Stimulated activated naive CD8-positive, alpha-beta T cell treated with anti-CD3 and anti-CD28 coated beads, Interleukin-15, amount 100 ng/mL, for 72 hours (primary cell): ENCODE measurements around the gene VEGFA.

Experiments used
- ATAC-seq: fragments of 150-1000 bp; cut with Tn5 transposase; 2 replicates; pipeline ENCODE4 v1.10.0; 2021; ENCODE audit warnings: mild to moderate bottlenecking, moderate library complexity
- DNase-seq, 2 donors: peaks; one replicate each; pipeline ENCODE4 v3.0.0; 2021 to 2022
- H3K27ac Mint-ChIP-seq, 2 donors: one replicate each; pipeline ENCODE4 v1.8.0; 2022; ENCODE audit warnings: mild to moderate bottlenecking in 2 of 2, mixed read lengths in 2 of 2, moderate library complexity in 2 of 2
- H3K27me3 Mint-ChIP-seq: one replicate; pipeline ENCODE4 v1.8.0; 2022; ENCODE audit warnings: mixed read lengths
- H3K4me1 Mint-ChIP-seq: one replicate; pipeline ENCODE4 v1.8.0; 2022; ENCODE audit warnings: mild to moderate bottlenecking, mixed read lengths
- H3K4me3 Mint-ChIP-seq, 2 donors: one replicate each; pipeline ENCODE4 v1.8.0; 2022; ENCODE audit warnings: mild to moderate bottlenecking in 2 of 2, mixed read lengths in 2 of 2, moderate library complexity in 1 of 2
- H3K9me3 Mint-ChIP-seq, 2 donors: one replicate each; pipeline ENCODE4 v1.8.0; 2022; ENCODE audit warnings: mixed read lengths in 2 of 2

Gene VEGFA

DNA sequence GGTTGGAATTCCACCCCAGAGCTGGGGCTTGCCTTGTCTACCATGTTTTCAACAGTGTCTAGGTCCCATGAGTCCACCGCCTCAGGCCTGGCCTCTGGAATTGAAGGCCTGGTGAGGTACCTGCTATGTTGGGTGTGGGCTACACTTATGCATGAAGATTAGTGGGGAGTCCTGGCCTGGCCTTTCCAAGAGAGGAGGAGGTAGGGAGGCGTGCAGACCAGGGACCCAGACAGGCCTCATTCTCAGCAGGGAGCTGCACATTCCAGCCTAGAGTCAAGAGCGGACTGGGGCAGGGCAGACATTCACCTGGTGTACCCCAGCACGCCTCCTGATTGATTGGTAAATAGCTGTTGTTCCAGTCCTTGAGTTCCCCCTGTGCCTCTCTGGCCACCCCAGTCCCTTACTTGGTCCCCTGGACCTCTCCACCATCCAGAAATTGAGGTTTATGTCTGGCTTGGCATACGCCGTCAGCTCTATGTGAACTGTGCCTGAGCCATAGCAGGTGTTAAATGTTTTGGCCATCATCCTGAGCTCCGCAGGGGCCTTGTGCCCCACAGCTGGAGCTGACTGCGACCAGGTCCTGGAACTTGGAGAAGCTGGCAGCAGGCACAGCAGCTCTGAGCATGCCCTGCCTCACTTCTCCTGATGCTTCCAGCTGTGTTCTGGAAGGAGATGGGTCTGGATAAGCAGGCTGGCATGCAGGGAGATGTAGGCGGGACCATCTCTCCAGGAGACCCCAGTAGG lies 8.2 kb upstream of the VEGFA start:
- DNase-seq, result no peak
- Mint-ChIP-seq H3K27me3 (no peaks in the 10 kb centered on the region), H3K27ac (no peak overlapping the region), H3K4me1 (peaks cover 37% of the 10 kb centered on the region), H3K4me3 (no peak overlapping the region), H3K9me3 (no peaks in the 10 kb centered on the region)
- no peak for ATAC-seq

DNA sequence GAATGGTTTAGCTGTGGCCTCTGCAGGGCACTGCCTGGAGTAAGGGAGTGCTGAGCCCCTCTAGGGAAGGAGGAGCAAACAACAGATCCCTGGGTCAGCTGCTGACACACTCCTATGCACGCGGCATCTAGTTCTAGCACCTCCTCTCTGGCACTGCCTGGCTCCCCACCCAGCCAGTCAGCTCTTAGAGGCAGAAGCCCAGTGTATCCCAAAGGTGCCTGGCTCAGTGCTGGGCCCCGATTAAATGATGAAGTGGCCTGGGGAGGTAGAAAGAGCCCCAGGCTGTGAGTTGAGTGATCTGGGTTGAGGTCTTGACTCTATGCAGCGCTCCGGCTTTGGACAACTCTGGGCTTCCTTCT lies 7.6 kb upstream of the VEGFA start:
- ATAC-seq (no peak), DNase-seq (no peak)
- Mint-ChIP-seq H3K27ac (no peak overlapping the region), H3K4me1 (peaks cover 35% of the 10 kb centered on the region), H3K4me3 (no peak overlapping the region), H3K9me3 (no peaks in the 10 kb centered on the region), H3K27me3 (no peaks in the 10 kb centered on the region)

DNA sequence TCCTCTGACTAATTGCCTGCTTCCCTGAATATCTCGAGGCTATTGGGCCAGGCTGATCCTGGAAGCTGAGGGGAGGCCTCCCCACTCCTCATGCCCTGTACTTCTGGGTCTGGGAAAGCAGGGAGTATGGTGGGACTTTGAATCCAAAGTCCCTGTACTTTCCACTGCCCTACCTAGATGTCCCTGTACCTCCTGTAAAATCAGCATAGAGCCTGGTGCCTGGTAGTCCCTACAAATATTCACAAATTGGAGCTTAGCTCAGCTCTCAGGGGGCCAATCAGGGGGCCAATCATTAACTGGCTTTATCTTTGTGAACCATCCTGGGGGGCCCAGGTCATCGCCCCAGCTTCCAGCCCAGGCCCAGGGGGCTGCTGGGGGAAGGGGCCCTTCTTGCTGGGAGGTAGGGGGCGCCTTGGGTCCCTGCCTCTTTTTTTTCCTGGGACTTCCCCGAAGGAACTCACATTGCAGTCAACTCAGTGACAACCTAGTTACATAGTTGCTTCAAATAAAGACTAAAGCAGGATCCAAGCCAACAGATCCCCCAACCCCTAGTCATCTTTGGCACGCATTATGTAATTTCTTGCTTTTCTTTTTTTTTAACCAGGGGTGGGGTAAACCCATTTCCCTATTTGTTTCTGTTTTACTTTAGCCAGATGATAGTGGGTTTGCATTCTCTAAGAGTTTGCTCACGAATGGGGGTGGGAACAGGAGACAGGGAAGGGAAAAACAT lies 6.9 kb upstream of the VEGFA start:
- DNase-seq (no peak), ATAC-seq (no peak)
- Mint-ChIP-seq H3K27me3 (no peaks in the 10 kb centered on the region), H3K27ac (no peak overlapping the region), H3K9me3 (no peaks in the 10 kb centered on the region), H3K4me3 (no peak overlapping the region), H3K4me1 (peaks cover 32% of the 10 kb centered on the region)

DNA sequence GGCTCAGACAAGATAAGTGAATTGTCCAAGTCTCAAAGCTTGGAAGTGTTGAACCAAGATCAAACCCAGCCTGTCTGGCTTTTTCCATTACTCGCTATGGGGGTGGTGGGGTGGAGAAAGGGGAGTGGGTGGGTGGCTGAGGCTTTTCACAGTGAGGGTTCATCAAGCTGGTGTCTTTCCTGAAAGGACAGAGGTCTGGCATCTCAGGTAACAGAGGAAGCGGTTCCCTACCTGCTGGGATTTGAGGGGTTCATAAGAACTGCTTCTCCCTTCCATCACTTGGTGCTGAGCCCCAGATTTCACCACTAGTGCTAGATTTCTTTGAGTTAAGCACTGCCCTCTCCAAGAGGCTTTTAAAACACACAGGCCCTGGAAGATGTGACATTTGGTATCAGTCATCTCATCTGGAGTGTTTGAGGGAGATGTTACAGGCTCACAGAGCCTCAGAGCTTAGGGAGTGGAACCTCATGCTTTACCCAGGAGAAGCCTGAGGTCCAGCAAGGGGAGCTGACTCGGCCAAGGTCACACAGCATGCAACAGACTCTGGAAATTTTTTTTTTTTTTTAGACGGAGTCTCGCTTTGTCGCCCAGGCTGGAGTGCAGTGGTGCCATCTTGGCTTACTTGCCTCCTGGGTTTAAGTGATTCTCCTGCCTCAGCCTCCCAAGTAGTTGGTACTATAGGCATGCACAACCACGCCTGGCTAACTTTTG lies 6.0 kb upstream of the VEGFA start:
- ATAC-seq, result no peak
- Mint-ChIP-seq H3K4me1 (peaks cover 23% of the 10 kb centered on the region), H3K27me3 (no peaks in the 10 kb centered on the region), H3K4me3 (no peak overlapping the region), H3K27ac (peak overlapping the region in 1 of 2 donors; percentile 10), H3K9me3 (no peaks in the 10 kb centered on the region)
- DNase-seq, result no peak

DNA sequence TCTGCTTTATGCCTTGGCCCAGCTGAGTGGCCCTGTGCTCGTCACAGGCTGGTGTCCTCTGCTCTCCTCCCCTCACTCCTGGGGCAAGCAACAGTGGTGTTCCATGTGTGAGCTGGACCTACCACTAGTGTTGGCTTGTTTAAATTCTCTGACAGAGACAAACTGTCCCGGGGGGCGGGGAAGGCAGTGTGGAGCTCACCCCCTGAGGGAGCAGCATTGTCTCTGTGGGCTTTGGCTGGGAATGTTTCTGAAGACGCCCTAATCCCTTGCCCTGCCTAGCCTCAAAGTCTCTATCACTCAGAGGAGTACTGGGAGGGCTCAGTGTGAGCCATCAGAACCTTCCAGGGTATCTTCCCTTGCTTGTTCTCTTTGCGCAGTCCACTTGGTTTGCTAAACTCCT lies 5.2 kb upstream of the VEGFA start:
- ATAC-seq, result no peak
- H3K9me3 Mint-ChIP-seq, result no peaks in the 10 kb centered on the region
- peaks cover 28% of the 10 kb centered on the region for H3K4me1 Mint-ChIP-seq
- no peak overlapping the region for H3K27ac Mint-ChIP-seq
- H3K27me3 Mint-ChIP-seq, result no peaks in the 10 kb centered on the region
- H3K4me3 Mint-ChIP-seq, result no peak overlapping the region
- DNase-seq, result no peak

DNA sequence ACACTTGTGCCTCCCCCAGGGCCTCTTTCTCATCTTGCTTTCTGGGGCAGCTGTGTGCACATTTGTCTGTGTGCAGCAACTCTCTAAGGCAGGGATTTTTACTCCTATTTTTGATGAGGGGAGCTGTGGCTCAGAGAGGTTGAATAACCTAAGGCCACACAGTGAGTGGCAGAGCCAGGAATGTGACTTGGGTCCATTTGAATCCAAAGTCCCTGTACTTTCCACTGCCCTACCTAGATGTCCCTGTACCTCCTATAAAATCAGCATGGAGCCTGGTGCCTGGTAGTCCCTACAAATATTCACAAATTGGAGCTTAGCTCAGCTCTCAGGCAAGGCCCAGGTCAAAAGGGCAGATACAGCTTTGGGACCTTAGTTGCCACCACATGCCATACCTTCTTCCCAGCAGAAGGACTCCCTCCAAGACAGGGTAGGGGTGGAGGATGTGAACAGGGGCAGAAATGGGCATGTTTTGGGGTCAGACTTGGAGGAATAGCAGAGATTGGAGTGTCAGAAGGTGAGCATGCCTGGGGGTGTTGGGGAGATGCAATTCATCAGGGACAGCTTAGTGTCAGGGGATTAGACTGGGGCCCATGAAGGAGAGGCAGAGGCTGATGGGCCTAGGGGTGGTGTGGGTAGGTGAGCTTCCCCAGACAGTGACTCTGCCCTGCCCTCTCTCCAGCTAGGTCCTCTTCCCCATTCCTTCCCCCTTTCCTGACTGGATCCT lies 4.1 kb upstream of the VEGFA start:
- no peaks in the 10 kb centered on the region for H3K9me3 Mint-ChIP-seq
- ATAC-seq (no peak), DNase-seq (no peak)
- H3K4me3 Mint-ChIP-seq, result no peak overlapping the region
- H3K27ac Mint-ChIP-seq, result peak overlapping the region in 1 of 2 donors; percentile 10
- H3K27me3 Mint-ChIP-seq, result no peaks in the 10 kb centered on the region
- H3K4me1 Mint-ChIP-seq, result peaks cover 20% of the 10 kb centered on the region

DNA sequence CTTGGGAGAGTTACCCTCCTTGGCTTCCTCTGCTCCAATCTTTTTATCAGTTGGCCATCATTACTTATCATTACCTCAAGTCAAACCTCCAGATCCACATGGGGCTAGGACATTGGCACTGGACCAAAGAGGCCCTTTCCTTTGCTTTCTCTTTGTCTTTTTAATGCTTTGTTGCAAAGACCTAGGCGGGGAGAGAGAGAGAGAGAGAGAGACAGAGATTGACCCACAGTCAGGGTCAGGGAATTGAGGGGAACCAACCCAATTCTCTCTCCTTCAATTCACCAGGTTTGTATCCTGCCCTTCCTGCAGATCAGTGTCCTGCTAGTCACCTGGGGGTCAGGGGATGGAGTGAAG lies 3.5 kb upstream of the VEGFA start:
- H3K27me3 Mint-ChIP-seq, result no peaks in the 10 kb centered on the region
- H3K4me1 Mint-ChIP-seq, result peaks cover 19% of the 10 kb centered on the region
- H3K9me3 Mint-ChIP-seq, result no peaks in the 10 kb centered on the region
- DNase-seq (no peak), ATAC-seq (no peak)
- H3K27ac Mint-ChIP-seq, result peak overlapping the region in 1 of 2 donors; percentile 10
- no peak overlapping the region for H3K4me3 Mint-ChIP-seq

DNA sequence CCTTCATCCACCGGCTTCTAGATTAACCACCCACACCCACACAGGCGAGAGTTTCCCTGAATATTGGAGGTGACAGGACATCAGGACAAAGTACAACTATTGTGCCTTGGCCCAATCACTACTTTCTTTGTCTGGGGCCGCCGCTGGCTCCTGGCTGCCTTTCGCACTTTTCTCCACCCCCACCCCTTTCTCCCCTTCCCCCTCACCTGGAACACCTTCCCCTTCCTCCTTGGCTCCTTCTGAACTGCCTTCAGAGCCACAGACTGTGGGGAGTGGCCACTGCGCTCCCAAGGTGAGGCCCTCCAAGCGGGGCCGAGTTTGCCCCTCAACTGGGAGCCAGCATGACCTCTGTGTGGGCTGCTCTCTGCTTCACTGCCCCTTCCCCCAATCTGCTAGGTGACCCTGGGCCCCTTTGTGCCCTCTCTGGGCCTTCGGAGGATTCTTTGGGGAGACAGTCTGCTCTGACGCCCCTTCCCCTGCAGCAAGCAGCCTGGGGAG lies 3.0 kb upstream of the VEGFA start:
- Mint-ChIP-seq H3K9me3 (no peaks in the 10 kb centered on the region), H3K4me3 (no peak overlapping the region), H3K4me1 (peaks cover 19% of the 10 kb centered on the region), H3K27ac (no peak overlapping the region), H3K27me3 (no peaks in the 10 kb centered on the region)
- DNase-seq (no peak), ATAC-seq (no peak)

DNA sequence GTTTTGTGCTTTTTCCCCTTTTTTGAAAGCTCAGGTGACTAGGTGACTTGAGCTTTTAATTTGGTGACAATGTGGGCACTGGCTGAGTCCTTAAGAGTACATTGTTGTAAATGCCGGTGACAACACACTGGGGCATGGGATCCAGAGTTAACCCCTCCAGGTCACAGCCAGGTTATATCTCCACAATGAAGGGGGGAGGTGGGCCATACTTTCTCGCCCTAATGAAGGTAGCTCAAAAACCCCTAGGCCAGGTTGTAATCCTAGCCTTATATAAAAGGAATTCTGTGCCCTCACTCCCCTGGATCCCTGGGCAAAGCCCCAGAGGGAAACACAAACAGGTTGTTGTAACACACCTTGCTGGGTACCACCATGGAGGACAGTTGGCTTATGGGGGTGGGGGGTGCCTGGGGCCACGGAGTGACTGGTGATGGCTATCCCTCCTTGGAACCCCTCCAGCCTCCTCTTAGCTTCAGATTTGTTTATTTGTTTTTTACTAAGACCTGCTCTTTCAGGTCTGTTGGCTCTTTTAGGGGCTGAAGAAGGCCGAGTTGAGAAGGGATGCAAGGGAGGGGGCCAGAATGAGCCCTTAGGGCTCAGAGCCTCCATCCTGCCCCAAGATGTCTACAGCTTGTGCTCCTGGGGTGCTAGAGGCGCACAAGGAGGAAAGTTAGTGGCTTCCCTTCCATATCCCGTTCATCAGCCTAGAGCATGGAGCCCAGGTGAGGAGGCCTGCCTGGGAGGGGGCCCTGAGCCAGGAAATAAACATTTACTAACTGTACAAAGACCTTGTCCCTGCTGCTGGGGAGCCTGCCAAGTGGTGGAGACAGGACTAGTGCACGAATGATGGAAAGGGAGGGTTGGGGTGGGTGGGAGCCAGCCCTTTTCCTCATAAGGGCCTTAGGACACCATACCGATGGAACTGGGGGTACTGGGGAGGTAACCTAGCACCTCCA lies 2.2 kb upstream of the VEGFA start:
- Mint-ChIP-seq H3K4me1 (peaks cover 27% of the 10 kb centered on the region), H3K27ac (no peak overlapping the region), H3K27me3 (no peaks in the 10 kb centered on the region), H3K4me3 (no peak overlapping the region), H3K9me3 (no peaks in the 10 kb centered on the region)
- ATAC-seq (no peak), DNase-seq (no peak)

DNA sequence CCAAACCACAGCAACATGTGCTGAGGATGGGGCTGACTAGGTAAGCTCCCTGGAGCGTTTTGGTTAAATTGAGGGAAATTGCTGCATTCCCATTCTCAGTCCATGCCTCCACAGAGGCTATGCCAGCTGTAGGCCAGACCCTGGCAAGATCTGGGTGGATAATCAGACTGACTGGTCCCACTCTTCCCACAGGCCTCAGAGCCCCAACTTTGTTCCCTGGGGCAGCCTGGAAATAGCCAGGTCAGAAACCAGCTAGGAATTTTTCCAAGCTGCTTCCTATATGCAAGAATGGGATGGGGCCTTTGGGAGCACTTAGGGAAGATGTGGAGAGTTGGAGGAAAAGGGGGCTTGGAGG lies 1.5 kb upstream of the VEGFA start:
- Mint-ChIP-seq H3K4me1 (peaks cover 29% of the 10 kb centered on the region), H3K4me3 (no peak overlapping the region), H3K9me3 (no peaks in the 10 kb centered on the region), H3K27ac (no peak overlapping the region), H3K27me3 (no peaks in the 10 kb centered on the region)
- ATAC-seq (no peak), DNase-seq (no peak)

DNA sequence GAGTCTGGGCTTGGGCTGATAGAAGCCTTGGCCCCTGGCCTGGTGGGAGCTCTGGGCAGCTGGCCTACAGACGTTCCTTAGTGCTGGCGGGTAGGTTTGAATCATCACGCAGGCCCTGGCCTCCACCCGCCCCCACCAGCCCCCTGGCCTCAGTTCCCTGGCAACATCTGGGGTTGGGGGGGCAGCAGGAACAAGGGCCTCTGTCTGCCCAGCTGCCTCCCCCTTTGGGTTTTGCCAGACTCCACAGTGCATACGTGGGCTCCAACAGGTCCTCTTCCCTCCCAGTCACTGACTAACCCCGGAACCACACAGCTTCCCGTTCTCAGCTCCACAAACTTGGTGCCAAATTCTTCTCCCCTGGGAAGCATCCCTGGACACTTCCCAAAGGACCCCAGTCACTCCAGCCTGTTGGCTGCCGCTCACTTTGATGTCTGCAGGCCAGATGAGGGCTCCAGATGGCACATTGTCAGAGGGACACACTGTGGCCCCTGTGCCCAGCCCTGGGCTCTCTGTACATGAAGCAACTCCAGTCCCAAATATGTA lies 957 bp upstream of the VEGFA start:
- Mint-ChIP-seq H3K27ac (peak overlapping the region in 1 of 2 donors; percentile 57), H3K4me3 (peak overlapping the region; percentile 91 to 92), H3K27me3 (no peaks in the 10 kb centered on the region), H3K4me1 (peaks cover 29% of the 10 kb centered on the region), H3K9me3 (no peaks in the 10 kb centered on the region)
- DNase-seq, result no peak
- ATAC-seq, result peak; percentile 0

DNA sequence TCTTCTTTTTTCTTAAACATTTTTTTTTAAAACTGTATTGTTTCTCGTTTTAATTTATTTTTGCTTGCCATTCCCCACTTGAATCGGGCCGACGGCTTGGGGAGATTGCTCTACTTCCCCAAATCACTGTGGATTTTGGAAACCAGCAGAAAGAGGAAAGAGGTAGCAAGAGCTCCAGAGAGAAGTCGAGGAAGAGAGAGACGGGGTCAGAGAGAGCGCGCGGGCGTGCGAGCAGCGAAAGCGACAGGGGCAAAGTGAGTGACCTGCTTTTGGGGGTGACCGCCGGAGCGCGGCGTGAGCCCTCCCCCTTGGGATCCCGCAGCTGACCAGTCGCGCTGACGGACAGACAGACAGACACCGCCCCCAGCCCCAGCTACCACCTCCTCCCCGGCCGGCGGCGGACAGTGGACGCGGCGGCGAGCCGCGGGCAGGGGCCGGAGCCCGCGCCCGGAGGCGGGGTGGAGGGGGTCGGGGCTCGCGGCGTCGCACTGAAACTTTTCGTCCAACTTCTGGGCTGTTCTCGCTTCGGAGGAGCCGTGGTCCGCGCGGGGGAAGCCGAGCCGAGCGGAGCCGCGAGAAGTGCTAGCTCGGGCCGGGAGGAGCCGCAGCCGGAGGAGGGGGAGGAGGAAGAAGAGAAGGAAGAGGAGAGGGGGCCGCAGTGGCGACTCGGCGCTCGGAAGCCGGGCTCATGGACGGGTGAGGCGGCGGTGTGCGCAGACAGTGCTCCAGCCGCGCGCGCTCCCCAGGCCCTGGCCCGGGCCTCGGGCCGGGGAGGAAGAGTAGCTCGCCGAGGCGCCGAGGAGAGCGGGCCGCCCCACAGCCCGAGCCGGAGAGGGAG lies 580 bp downstream of the VEGFA start:
- DNase-seq, result peak; percentile 40 to 55
- Mint-ChIP-seq H3K4me1 (peaks cover 44% of the 10 kb centered on the region), H3K4me3 (peak overlapping the region; percentile 91 to 92), H3K9me3 (no peaks in the 10 kb centered on the region), H3K27me3 (no peaks in the 10 kb centered on the region), H3K27ac (peak overlapping the region; percentile 84 to 100)
- no peak for ATAC-seq

DNA sequence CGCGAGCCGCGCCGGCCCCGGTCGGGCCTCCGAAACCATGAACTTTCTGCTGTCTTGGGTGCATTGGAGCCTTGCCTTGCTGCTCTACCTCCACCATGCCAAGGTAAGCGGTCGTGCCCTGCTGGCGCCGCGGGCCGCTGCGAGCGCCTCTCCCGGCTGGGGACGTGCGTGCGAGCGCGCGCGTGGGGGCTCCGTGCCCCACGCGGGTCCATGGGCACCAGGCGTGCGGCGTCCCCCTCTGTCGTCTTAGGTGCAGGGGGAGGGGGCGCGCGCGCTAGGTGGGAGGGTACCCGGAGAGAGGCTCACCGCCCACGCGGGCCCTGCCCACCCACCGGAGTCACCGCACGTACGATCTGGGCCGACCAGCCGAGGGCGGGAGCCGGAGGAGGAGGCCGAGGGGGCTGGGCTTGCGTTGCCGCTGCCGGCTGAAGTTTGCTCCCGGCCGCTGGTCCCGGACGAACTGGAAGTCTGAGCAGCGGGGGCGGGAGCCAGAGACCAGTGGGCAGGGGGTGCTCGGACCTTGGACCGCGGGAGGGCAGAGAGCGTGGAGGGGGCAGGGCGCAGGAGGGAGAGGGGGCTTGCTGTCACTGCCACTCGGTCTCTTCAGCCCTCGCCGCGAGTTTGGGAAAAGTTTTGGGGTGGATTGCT lies 1.3 kb downstream of the VEGFA start:
- Mint-ChIP-seq H3K4me3 (peak overlapping the region; percentile 91 to 92), H3K4me1 (peaks cover 52% of the 10 kb centered on the region)

More for the DNA sequence above, 1.3 kb downstream of the VEGFA start:
- ATAC-seq, result peak; percentile 48
- peak; percentile 77 to 78 for DNase-seq
- Mint-ChIP-seq H3K27me3 (no peaks in the 10 kb centered on the region), H3K9me3 (no peaks in the 10 kb centered on the region), H3K27ac (peak overlapping the region; percentile 81 to 100)
